Renal pelvis (tissue), 4 donors: ENCODE measurements around the gene MAPRE3. TPM values are rescaled to one million over a fixed set of nuclear protein-coding genes. Genes with fewer than 3 reads are reported as not detected.

Source experiments
- DNase-seq: peaks from one replicate; pipeline ENCODE4 v3.0.0-alpha.2; 2013
- polyA plus RNA-seq, 3 donors: library from polyadenylated mRNA; unstranded; fragments of 120-200 nt; gene quantifications; one replicate each; pipeline ENCODE4 v1.2.1, GENCODE V29; 2013; ENCODE audit not compliant: insufficient read length in 3 of 3

Gene MAPRE3
- polyA plus RNA-seq, 3 donors, result 12.9 to 17.5 (median 14.3) TPM

GRCh38 chr2:26945991-26946750, 24.3 kb upstream of the MAPRE3 start:
- DNase-seq, result no peak

- no peak for DNase-seq
Observed at GRCh38 chr2:26946841-26947784, 23.3 kb upstream of the MAPRE3 start.

GRCh38 chr2:26948800-26949199, 21.6 kb upstream of the MAPRE3 start:
- DNase-seq, result no peak

- no peak for DNase-seq
Observed at GRCh38 chr2:26950246-26950645, 20.2 kb upstream of the MAPRE3 start.

GRCh38 chr2:26951236-26951635, 19.2 kb upstream of the MAPRE3 start:
- no peak for DNase-seq

GRCh38 chr2:26952374-26952773, 18.1 kb upstream of the MAPRE3 start:
- no peak for DNase-seq

- no peak for DNase-seq
Observed at GRCh38 chr2:26954135-26954534, 16.3 kb upstream of the MAPRE3 start.

- DNase-seq, result no peak
Observed at GRCh38 chr2:26957041-26957440, 13.4 kb upstream of the MAPRE3 start.

GRCh38 chr2:26957534-26957933, 12.9 kb upstream of the MAPRE3 start:
- no peak for DNase-seq

GRCh38 chr2:26959331-26959730, 11.1 kb upstream of the MAPRE3 start:
- DNase-seq, result no peak

GRCh38 chr2:26964446-26965130, 5.8 kb upstream of the MAPRE3 start:
- no peak for DNase-seq

GRCh38 chr2:26968001-26968400, 2.4 kb upstream of the MAPRE3 start:
- no peak for DNase-seq

- no peak for DNase-seq
Observed at GRCh38 chr2:26969077-26969844, 1.2 kb upstream of the MAPRE3 start.

GRCh38 chr2:26970928-26971627, 641 bp downstream of the MAPRE3 start:
- no peak for DNase-seq

GRCh38 chr2:26971911-26972786, 1.7 kb downstream of the MAPRE3 start:
- DNase-seq, result no peak

GRCh38 chr2:26974352-26974751, 3.9 kb downstream of the MAPRE3 start:
- DNase-seq, result no peak

- DNase-seq, result no peak
Observed at GRCh38 chr2:26975102-26975501, 4.7 kb downstream of the MAPRE3 start.

GRCh38 chr2:26975656-26976055, 5.2 kb downstream of the MAPRE3 start:
- DNase-seq, result no peak

GRCh38 chr2:26976237-26976636, 5.8 kb downstream of the MAPRE3 start:
- DNase-seq, result no peak

- no peak for DNase-seq
Observed at GRCh38 chr2:26977012-26977411, 6.6 kb downstream of the MAPRE3 start.
